NCI-H2081 treated with DMSO at 0.1 percent for 48 hours (cell line): ENCODE measurements around the gene MYO1H.

ENCODE experiments used
- DNase-seq: peaks from one replicate; lab custom pipeline; 2025; lab: John Stamatoyannopoulos, UW

MYO1H gene

DNA sequence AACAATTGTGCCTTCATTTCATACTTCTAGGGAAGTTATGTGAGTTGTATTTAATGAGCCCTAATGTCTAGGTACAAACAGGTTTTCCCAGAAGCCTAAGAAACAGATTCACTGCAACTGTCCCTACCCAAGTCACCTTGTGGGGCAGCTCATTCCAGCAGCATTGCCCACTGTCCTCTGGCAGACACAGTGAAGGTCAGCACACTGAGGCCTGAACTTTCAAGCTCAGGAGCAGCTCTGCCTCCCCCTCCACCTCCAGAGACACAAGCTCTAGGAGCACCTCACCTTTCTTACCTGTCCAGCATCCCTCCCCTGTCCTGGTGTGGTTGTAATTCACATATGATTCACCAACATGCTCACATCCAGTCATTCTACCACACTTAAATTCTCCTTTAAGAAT, 145.4 kb downstream of the MYO1H start:
- no peak for DNase-seq

DNA sequence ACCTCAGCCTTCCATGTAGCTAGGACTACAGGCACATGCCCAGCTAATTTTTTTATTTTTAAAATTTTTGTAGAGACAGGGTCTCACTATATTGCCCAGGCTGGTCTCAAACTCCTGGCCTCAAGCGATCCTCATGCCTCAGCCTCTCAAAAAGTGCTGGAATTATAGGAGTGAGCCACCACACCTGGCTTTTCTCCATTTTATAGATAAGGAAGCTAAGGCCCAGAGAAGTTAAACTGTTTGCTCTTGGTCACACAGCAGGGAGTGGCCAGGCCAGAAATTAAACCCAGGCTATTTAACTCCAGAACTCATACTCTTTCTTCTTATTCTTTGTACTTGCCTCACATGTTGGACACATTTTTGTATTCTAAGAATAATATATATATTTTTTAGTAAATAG, 146.2 kb downstream of the MYO1H start:
- DNase-seq = no peak

DNA sequence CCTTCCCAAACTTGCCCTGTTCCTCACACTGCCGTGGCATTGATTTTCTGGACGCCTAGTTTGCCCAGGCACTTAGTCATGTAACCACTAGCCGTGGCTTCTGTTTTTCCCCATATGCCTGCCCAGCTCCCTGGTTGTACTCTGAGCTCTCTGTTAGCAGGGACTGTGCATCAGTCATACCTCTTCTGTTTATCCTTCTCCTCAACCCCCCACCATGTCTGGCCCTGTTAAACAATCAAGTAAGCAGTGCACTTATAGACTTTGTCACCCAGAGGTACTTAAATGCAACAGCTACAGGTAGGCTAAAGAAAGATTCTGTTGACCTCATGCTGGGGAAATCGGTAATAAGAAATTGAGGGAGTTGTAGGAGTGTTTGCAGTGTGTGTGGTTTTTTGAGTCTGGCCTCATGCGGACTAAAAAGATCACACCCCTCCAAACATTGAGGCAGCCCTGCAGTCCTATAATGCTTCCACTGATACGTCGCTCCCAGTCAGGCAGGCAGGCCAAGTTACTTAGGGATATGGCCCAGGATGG, 146.7 kb downstream of the MYO1H start:
- DNase-seq = no peak

DNA sequence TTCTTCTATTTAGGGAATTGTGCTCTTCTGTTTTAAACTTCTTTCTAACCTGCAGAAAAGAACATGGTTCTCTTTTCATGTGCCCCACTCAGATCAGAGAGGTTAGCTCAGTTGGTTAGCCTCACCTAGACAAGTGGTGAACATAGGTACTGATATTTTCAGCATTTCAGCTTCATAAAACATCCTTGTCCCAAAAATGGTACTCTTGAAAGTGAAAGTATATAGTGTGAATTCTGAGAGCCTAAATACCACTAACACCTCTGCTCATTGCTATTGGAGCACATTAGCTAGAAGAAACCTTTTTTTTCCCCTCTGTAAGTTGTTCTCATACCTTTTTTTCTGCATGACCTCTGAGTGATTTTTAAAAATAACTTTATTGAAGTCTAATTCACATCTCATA, 147.3 kb downstream of the MYO1H start:
- DNase-seq = no peak

DNA sequence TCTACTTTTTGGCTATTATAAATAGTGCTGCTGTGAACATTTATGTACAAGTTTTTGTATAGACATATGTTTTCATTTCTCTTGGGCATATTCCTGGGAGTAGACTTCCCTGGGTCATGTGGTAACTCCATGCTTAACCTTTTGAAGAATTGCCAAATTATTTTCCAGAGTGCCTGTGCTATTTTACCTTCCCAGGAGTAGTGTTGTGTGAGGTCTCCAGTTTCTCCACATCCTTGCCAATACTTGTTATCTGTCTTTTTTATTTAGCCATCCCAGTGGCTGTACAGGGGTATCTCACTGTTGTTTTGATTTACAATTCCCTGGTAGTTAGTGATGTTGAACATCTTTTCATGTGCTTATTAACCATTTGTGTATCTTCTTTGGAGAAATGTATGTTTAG, 148.6 kb downstream of the MYO1H start:
- DNase-seq = no peak

DNA sequence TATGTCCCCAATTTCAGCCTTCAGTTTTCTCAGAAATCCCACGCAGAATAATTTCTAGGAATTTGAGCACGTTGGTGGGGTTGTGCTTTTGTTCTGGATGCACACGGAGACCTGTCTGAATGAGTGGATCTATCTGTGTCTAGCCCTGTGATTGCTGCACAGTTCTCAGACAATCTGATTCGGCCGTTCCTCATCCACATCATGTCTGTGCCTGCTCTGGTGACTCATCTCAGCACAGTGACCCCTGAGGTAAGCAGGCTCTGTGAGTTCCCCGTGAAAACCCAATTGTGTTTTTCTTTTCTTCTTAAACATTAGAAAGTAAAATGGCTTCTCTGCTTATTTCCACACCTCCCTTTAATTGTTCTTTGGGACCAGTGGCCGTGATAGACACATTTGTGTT, 150.0 kb downstream of the MYO1H start:
- DNase-seq = no peak
